Measurements from ENCODE around the gene RSRC1.
"Not testable (repeated sequence)": the region's sequence is repeated elsewhere in the genome, so short reads cannot be mapped to it uniquely, and the experiment has no call there.

Gene RSRC1

GRCh38 chr3:158205324-158205723, 95.4 kb downstream of the RSRC1 start:
- Mint-ChIP-seq H3K27ac (no peak overlapping the region), H3K9me3 (peaks cover 13% of the 10 kb centered on the region), H3K4me3 (no peak overlapping the region), H3K27me3 (no peaks in the 10 kb centered on the region), H3K36me3 (ENCODE audit: low read depth) (peaks cover 35% of the 10 kb centered on the region), H3K4me1 (no peaks in the 10 kb centered on the region)
- DNase-seq (no peak), ATAC-seq (no peak)

DNA sequence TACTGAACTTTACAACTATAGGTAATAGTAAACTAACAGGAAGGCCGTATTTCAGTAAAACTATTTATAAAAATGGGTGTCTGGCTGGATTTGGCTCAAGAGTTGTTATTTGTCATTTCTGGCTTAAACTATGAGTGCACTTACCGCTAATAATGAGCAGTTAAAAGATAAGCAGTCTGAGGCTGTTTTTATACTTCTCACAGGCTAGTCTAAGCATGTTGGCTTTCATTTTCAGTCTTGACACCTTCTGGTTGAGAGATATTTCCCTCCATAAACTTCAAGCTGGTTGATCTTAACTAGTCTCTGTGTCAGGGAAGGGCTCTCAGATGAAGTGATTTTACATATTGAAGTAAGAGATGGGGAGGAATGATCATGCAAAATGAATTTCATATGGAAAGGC, 96.1 kb downstream of the RSRC1 start:
- Mint-ChIP-seq H3K36me3 (ENCODE audit: low read depth) (peaks cover 30% of the 10 kb centered on the region), H3K27me3 (no peaks in the 10 kb centered on the region), H3K4me1 (no peaks in the 10 kb centered on the region), H3K9me3 (peaks cover 7% of the 10 kb centered on the region), H3K27ac (no peak overlapping the region), H3K4me3 (no peak overlapping the region)
- ATAC-seq = no peak
- no peak for DNase-seq

DNA sequence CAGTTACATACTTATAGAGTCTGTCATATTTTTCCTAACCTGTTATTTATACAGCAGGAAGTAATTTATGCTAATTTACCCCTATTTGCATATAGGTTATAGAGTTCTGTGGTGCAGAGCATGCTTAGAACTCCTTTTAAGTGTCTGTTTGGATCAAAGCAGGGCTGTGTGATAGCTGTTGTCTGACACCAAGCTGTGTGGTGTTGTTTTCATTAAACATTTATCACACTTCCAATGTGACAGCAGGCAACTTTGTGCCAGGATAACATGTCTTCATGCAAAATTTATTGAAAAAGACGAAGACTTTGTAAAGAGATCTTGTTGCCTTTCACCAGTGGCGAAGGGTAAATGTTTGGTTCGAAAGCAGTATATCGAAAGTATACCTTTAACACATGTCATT, 100.2 kb downstream of the RSRC1 start:
- H3K4me1 Mint-ChIP-seq = peaks cover 1% of the 10 kb centered on the region
- H3K9me3 Mint-ChIP-seq = peaks cover 10% of the 10 kb centered on the region
- no peak overlapping the region for H3K27ac Mint-ChIP-seq
- ATAC-seq = no peak
- no peak overlapping the region for H3K4me3 Mint-ChIP-seq
- peaks cover 12% of the 10 kb centered on the region for H3K36me3 Mint-ChIP-seq (ENCODE audit: low read depth)
- no peaks in the 10 kb centered on the region for H3K27me3 Mint-ChIP-seq
- no peak for DNase-seq

- H3K36me3 Mint-ChIP-seq (ENCODE audit: low read depth) = peaks cover 18% of the 10 kb centered on the region
- no peaks in the 10 kb centered on the region for H3K27me3 Mint-ChIP-seq
- no peak overlapping the region for H3K4me3 Mint-ChIP-seq
- no peak for DNase-seq
- H3K9me3 Mint-ChIP-seq = peaks cover 10% of the 10 kb centered on the region
- H3K4me1 Mint-ChIP-seq = peaks cover 1% of the 10 kb centered on the region
- no peak for ATAC-seq
- H3K27ac Mint-ChIP-seq = no peak overlapping the region
These were observed 103.6 kb downstream of the RSRC1 start for GRCh38 chr3:158213461-158213860.

- H3K4me1 Mint-ChIP-seq = peaks cover 1% of the 10 kb centered on the region
- no peak overlapping the region for H3K27ac Mint-ChIP-seq
- ATAC-seq (no peak), DNase-seq (no peak)
- H3K4me3 Mint-ChIP-seq = no peak overlapping the region
- H3K27me3 Mint-ChIP-seq = no peaks in the 10 kb centered on the region
- H3K9me3 Mint-ChIP-seq = peaks cover 10% of the 10 kb centered on the region
- peaks cover 20% of the 10 kb centered on the region for H3K36me3 Mint-ChIP-seq (ENCODE audit: low read depth)
These were observed 108.1 kb downstream of the RSRC1 start for GRCh38 chr3:158217992-158218391.

DNA sequence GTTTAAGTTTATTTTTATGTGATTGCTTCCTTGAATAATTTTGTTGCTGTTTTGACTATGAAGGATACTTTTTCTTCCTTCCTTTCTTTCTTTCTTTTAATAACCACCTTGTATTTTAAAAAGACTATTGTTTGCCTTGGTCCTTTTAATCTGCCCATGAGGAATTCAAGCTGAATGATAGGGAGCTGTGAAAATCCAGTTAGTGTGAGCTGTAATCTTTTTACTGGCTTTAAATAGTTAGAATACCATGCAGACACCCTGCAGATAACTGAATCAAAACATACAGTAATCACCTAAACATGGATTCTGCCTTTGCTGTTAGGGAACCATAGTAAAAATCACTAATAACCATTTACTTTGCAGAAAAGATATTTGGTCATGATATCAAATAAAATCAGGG, 110.7 kb downstream of the RSRC1 start:
- Mint-ChIP-seq H3K4me1 (peaks cover 3% of the 10 kb centered on the region), H3K27ac (no peak overlapping the region)

GRCh38 chr3:158221426-158221825, 111.5 kb downstream of the RSRC1 start:
- H3K4me1 Mint-ChIP-seq = peaks cover 3% of the 10 kb centered on the region

More for the DNA sequence above, 110.7 kb downstream of the RSRC1 start:
- H3K4me3 Mint-ChIP-seq = no peak overlapping the region
- no peaks in the 10 kb centered on the region for H3K9me3 Mint-ChIP-seq
- ATAC-seq (no peak), DNase-seq (no peak)
- peaks cover 9% of the 10 kb centered on the region for H3K36me3 Mint-ChIP-seq (ENCODE audit: low read depth)
- no peaks in the 10 kb centered on the region for H3K27me3 Mint-ChIP-seq

GRCh38 chr3:158226429-158226828, 116.5 kb downstream of the RSRC1 start:
- H3K4me1 Mint-ChIP-seq = peaks cover 3% of the 10 kb centered on the region
- H3K27me3 Mint-ChIP-seq = no peaks in the 10 kb centered on the region
- no peak overlapping the region for H3K27ac Mint-ChIP-seq
- ATAC-seq (no peak), DNase-seq (no peak)
- H3K36me3 Mint-ChIP-seq (ENCODE audit: low read depth) = peaks cover 15% of the 10 kb centered on the region
- H3K4me3 Mint-ChIP-seq = no peak overlapping the region
- no peaks in the 10 kb centered on the region for H3K9me3 Mint-ChIP-seq

More at GRCh38 chr3:158221426-158221825, 111.5 kb downstream of the RSRC1 start:
- H3K27ac Mint-ChIP-seq = no peak overlapping the region
- H3K27me3 Mint-ChIP-seq = no peaks in the 10 kb centered on the region
- H3K4me3 Mint-ChIP-seq = no peak overlapping the region
- no peaks in the 10 kb centered on the region for H3K9me3 Mint-ChIP-seq
- ATAC-seq (no peak), DNase-seq (no peak)
- peaks cover 6% of the 10 kb centered on the region for H3K36me3 Mint-ChIP-seq (ENCODE audit: low read depth)

- not testable (repeated sequence) for H3K36me3 Mint-ChIP-seq (ENCODE audit: low read depth); ATAC-seq; H3K4me3 Mint-ChIP-seq; H3K9me3 Mint-ChIP-seq; H3K27ac Mint-ChIP-seq; DNase-seq; H3K27me3 Mint-ChIP-seq; H3K4me1 Mint-ChIP-seq
These were observed 119.1 kb downstream of the RSRC1 start for GRCh38 chr3:158228942-158229341.

GRCh38 chr3:158233791-158234190, 123.9 kb downstream of the RSRC1 start:
- peaks cover 12% of the 10 kb centered on the region for H3K9me3 Mint-ChIP-seq
- peaks cover 30% of the 10 kb centered on the region for H3K36me3 Mint-ChIP-seq (ENCODE audit: low read depth)
- H3K4me1 Mint-ChIP-seq = no peaks in the 10 kb centered on the region
- no peak for ATAC-seq
- no peak overlapping the region for H3K4me3 Mint-ChIP-seq
- no peak for DNase-seq
- no peak overlapping the region for H3K27ac Mint-ChIP-seq
- no peaks in the 10 kb centered on the region for H3K27me3 Mint-ChIP-seq

GRCh38 chr3:158244274-158244673, 134.4 kb downstream of the RSRC1 start:
- Mint-ChIP-seq H3K36me3 (ENCODE audit: low read depth) (peaks cover 52% of the 10 kb centered on the region), H3K27ac (no peak overlapping the region), H3K4me1 (no peaks in the 10 kb centered on the region), H3K9me3 (peaks cover 50% of the 10 kb centered on the region), H3K27me3 (no peaks in the 10 kb centered on the region), H3K4me3 (no peak overlapping the region)
- ATAC-seq = no peak
- DNase-seq = no peak

DNA sequence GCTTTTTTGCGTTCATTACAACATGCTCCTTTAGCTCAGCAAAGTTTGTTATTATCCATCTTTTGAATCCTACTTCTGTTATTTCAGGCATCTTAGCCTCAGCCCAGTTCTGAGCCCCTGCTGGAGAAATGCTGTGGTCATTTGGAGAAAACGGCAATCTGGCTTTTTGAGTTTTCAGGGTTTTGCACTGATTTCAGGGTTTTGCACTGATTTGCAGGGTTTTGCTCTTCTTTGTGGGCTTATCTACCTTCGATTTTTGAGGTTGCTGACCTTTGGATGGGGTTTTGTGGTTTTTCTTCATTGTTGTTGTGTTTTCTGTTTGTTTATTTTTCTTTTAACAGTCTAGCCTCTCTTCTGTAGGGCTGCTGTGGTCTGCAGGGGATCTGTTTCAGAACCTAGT, 137.4 kb downstream of the RSRC1 start:
- no peak overlapping the region for H3K27ac Mint-ChIP-seq
- ATAC-seq = no peak
- H3K4me3 Mint-ChIP-seq = no peak overlapping the region
- peaks cover 65% of the 10 kb centered on the region for H3K36me3 Mint-ChIP-seq (ENCODE audit: low read depth)
- no peaks in the 10 kb centered on the region for H3K4me1 Mint-ChIP-seq
- DNase-seq = no peak
- H3K9me3 Mint-ChIP-seq = peaks cover 60% of the 10 kb centered on the region
- H3K27me3 Mint-ChIP-seq = no peaks in the 10 kb centered on the region

DNA sequence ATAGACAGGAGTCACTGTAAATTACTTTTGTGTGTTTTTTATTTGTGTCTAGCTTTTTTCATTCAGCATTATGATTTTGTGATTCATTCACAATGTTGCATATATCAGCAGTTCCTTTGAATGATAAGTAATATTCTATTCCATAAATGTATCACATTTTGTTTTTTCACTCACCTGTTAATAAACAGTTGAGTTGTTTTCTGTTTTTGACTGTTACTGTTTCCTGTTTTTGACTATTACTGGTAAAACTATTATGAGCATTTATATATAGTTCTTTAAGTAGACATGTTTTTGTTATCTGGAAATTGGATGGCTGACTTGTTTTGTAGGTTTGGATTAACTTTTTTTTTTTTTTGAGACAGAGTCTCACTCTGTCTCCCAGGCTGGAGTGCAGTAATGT, 138.4 kb downstream of the RSRC1 start:
- peaks cover 62% of the 10 kb centered on the region for H3K9me3 Mint-ChIP-seq
- DNase-seq (no peak), ATAC-seq (no peak)
- no peak overlapping the region for H3K27ac Mint-ChIP-seq
- H3K36me3 Mint-ChIP-seq (ENCODE audit: low read depth) = peaks cover 72% of the 10 kb centered on the region
- H3K4me1 Mint-ChIP-seq = no peaks in the 10 kb centered on the region
- no peaks in the 10 kb centered on the region for H3K27me3 Mint-ChIP-seq
- no peak overlapping the region for H3K4me3 Mint-ChIP-seq

DNA sequence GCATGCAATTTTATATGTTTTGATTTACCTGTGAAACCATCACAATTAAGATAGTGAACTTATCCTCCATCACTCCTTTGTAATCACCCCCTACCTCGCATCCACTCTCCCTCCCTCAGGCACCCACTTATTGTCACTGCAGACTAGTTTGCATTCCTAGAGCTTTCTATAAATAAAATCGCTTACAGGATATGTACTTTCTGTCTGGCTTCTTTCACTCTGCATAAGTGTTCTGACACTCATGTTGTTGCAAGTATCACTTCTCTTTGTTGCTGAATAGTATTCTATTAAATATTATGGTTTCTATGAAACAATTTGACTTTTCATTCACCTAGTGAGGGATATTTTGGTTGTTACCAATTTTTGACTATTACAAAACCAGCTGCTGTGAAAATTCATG, 139.3 kb downstream of the RSRC1 start:
- Mint-ChIP-seq H3K36me3 (ENCODE audit: low read depth) (peaks cover 70% of the 10 kb centered on the region), H3K4me1 (no peaks in the 10 kb centered on the region), H3K27ac (no peak overlapping the region)

GRCh38 chr3:158258619-158259018, 148.7 kb downstream of the RSRC1 start:
- Mint-ChIP-seq H3K36me3 (ENCODE audit: low read depth) (peaks cover 66% of the 10 kb centered on the region), H3K4me3 (no peak overlapping the region), H3K9me3 (peaks cover 51% of the 10 kb centered on the region), H3K27me3 (no peaks in the 10 kb centered on the region), H3K4me1 (no peaks in the 10 kb centered on the region), H3K27ac (no peak overlapping the region)
- DNase-seq (no peak), ATAC-seq (no peak)

More for the DNA sequence above, 139.3 kb downstream of the RSRC1 start:
- Mint-ChIP-seq H3K4me3 (no peak overlapping the region), H3K27me3 (no peaks in the 10 kb centered on the region), H3K9me3 (peaks cover 56% of the 10 kb centered on the region)
- DNase-seq = no peak
- no peak for ATAC-seq

DNA sequence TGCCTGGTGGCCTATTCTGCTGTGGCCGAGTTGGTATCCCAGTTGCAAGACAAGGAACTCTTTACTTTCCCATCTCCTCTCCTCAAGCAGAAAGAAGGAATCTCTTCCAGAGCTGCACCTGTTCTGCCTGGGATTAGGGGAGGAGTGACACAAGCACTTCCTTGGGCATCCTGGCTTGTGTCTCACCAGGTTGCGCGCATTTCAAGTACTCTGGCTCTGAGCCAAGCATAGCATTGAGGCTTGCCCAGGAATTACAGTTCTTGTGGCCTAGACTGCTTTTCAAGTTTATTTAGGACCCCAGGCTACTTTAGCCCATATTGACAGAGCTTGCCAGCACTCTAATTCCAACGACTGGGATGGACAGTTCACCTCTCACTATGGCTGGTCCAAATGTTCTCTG, 150.5 kb downstream of the RSRC1 start:
- no peak for ATAC-seq
- Mint-ChIP-seq H3K4me3 (no peak overlapping the region), H3K9me3 (peaks cover 59% of the 10 kb centered on the region), H3K27me3 (no peaks in the 10 kb centered on the region), H3K4me1 (no peaks in the 10 kb centered on the region), H3K36me3 (ENCODE audit: low read depth) (peaks cover 65% of the 10 kb centered on the region), H3K27ac (no peak overlapping the region)
- no peak for DNase-seq

All from activated naive CD8-positive, alpha-beta T cell treated with anti-CD3 and anti-CD28 coated beads, Interleukin-2, amount 50 U/mL, for 24 hours (primary cell).